Transverse colon (tissue), 3 donors: ENCODE data around the gene CREB5.

Experiments
- POLR2A ChIP-seq: fragments of 450-650 bp; IDR thresholded peaks from one replicate; pipeline ENCODE4 v1.6.1; 2016; ENCODE audit warnings: antibody characterized with exemption, mild to moderate bottlenecking, moderate library complexity
- TF ChIP-seq, protein P1 (sequence below), 5 experiments: fragments of 200-600 bp in 3 of 5; fragments of 450-650 bp in 2 of 5; sonication (generic) in 3 of 5; IDR thresholded peaks; 1 replicate in 2 of 5; 2 replicates in 3 of 5; pipeline ENCODE4 v1.5.1; 2016 to 2017; ENCODE audit warnings: antibody characterized with exemption in 5 of 5, inconsistent platforms in 3 of 5, mild to moderate bottlenecking in 2 of 5, moderate library complexity in 1 of 5

DNA sequence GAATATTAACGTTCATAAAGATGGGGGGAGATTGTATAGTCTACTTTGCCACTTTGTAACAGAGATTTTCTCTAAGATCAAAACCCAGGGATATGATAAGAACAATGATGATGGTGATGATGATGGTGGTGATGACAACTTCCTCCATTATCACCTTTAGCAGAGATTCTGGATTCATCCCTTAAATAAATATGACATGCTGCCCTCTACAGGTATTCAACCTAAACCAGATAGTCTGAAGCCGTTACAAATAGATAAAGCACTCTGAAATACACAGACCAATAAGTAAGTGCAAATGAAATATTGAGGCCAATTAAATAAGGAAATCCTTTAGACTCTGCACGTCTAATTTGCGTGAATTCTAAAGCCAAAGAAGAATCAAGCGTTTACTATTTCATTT is 211.5 kb downstream of the CREB5 start:
- TF ChIP-seq, protein P1, sequence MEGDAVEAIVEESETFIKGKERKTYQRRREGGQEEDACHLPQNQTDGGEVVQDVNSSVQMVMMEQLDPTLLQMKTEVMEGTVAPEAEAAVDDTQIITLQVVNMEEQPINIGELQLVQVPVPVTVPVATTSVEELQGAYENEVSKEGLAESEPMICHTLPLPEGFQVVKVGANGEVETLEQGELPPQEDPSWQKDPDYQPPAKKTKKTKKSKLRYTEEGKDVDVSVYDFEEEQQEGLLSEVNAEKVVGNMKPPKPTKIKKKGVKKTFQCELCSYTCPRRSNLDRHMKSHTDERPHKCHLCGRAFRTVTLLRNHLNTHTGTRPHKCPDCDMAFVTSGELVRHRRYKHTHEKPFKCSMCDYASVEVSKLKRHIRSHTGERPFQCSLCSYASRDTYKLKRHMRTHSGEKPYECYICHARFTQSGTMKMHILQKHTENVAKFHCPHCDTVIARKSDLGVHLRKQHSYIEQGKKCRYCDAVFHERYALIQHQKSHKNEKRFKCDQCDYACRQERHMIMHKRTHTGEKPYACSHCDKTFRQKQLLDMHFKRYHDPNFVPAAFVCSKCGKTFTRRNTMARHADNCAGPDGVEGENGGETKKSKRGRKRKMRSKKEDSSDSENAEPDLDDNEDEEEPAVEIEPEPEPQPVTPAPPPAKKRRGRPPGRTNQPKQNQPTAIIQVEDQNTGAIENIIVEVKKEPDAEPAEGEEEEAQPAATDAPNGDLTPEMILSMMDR (IDR thresholded peaks at IDR 0.05): peak in 1 of 5 experiments; percentile 7
- no peak for TF ChIP-seq POLR2A
